ENCODE measurements around the gene ZFP28.
A peak's percentile ranks its signal among the peaks of the same experiment; 100 is the strongest.

The ZFP28 gene

DNA sequence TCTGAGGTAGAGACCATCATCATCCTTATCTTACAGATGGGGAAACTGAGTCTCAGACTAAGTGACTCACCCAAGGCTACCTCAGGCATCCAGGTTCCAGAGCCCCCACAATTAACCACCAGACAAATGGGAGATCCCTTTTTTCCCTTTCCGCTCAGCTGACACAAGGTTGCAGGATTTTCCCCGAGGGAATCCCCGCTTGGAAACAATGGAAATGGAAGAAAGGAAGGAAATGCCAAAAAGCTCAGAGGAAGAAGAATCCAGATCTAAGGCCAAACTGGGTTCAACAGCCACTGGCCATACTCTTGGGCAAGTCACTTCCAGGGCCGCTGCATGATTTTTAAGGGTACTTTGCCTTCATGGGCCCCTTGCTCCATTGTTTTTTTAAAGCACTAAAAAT lies 57.9 kb downstream of the ZFP28 start:
- no peak for DNase-seq

DNA sequence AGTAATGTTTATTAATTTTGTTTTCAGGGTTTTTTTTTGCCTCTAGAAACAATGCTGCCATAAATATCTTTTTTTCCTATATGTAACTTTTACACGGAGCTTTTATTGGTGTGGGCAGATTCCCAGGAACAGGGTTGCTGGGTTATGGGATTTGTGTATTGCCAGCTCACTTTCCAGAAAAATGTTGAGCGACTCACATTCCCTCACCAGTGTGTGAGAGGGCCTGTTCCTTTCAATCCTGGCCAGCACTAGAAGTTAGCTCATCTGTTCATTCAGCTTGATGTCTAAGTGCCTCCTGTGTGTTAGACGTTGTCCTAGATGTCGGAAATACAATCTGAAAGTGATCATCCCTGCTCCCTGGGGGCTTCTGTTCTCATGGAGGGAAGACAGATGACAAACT lies 58.9 kb downstream of the ZFP28 start:
- DNase-seq = no peak

GRCh38 chr19:56601375-56601774 lies 62.6 kb downstream of the ZFP28 start:
- peak; percentile 26 to 42 for DNase-seq

DNA sequence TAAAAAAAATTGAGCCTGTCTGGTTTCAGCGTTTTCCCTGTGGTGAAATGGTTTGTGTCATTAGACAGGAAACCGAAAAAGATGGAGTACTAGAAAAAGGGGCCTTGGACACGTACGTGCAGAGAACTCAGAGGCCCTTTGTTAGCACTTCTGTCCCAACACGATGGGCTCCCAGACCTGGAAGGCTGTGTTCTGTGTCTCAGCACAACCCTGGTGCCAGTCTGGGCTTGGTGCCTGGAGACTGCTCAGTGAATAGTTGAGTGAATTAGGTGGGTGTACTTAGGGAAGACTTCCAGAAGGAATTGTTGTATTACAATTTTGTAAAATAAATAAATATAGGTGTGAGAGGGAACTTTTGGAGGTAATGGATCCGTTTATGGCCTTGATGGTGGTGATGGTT lies 65.1 kb downstream of the ZFP28 start:
- no peak for DNase-seq
